NCI-H2196 (cell line): ENCODE measurements around the gene NAGK.
"Not testable (repeated sequence)": the region's sequence is repeated elsewhere in the genome, so short reads cannot be mapped to it uniquely, and the experiment has no call there.

Experiments
- DNase-seq: peaks from one replicate; lab custom pipeline; 2025; ENCODE audit not compliant: unreplicated experiment; lab: John Stamatoyannopoulos, UW

The NAGK gene

DNA sequence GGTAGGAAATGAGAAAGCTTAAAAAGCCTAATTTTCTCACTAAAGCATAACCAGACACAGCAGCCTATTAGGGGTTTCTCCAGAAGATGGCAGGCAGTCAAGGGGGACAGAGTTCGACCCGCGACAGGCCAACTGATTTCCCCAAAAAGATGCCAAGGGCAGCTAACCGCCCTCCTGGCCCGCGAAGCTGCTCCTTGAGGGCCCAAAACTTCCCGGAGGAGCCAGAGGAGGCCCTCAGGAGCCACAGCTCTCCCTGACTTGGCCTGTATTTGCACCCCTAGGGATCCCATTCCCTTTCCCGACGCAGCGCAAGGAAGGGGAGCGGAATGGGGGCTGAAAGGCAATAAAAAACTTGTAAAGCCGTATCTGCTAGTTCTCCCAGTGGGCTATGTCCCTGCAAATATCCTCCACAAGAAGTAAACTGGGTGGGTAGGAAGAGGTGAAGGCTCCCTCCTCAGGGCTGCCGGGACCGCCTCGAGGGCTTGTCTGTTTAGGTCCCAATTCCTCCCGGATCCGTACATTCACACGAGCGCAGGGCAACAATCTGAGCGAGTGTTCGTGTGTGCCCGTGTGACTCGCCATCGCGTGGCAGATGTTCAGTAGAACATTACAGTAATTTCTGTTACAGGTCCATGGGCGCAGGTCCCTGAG, 756 bp upstream of the NAGK start:
- no peak for DNase-seq

DNA sequence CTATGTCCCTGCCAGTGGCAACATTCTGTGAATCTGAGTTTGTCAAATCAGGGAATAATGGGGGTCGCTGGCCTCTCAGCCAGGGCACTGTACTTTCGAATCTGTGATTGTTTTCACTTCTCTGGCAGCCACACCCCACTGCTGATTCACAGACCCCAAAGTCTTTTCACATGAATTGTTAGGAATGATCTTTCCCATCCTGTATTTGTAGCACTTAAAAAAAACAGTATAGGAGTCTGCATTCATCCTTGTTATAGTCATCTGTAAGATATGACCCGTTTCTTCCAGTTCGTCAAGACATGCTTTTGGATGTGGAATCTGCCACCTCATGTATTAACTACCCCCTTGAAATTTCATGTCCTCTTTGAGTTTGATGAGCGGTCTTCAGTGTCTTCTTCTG, 928 bp downstream of the NAGK start:
- DNase-seq: no peak

DNA sequence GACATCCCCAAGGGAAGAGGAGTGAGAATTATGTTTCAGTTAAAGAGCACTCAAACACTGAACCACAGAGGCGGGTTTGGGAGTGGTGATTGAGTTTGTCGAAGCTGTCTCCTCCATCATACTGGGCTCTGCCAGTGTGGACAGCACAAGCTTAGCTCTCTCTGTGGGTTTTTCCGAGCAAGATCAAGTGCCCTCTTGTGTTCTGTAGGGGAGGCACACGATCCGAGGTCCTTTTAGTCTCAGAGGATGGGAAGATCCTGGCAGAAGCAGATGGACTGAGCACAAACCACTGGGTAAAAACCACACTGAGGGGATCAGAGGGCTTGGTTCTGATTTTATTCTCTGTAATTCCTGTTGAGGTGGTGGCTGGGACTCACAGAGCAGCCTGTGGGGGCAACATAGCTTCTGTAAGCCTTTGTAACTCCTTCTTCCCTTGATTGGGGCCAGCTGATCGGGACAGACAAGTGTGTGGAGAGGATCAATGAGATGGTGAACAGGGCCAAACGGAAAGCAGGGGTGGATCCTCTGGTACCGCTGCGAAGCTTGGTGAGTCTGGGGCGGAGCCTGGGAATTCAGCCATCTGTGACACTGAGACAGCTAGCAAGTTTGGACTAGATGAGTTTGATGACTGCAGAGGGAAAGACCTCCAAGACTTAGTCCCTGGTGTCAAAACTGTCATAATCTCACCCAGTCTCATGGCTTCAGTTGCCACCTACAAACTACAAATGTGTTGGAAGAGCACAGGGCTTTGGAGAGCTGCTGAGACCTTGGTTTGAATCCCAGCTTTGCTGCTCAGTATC, 2.0 kb downstream of the NAGK start:
- no peak for DNase-seq

DNA sequence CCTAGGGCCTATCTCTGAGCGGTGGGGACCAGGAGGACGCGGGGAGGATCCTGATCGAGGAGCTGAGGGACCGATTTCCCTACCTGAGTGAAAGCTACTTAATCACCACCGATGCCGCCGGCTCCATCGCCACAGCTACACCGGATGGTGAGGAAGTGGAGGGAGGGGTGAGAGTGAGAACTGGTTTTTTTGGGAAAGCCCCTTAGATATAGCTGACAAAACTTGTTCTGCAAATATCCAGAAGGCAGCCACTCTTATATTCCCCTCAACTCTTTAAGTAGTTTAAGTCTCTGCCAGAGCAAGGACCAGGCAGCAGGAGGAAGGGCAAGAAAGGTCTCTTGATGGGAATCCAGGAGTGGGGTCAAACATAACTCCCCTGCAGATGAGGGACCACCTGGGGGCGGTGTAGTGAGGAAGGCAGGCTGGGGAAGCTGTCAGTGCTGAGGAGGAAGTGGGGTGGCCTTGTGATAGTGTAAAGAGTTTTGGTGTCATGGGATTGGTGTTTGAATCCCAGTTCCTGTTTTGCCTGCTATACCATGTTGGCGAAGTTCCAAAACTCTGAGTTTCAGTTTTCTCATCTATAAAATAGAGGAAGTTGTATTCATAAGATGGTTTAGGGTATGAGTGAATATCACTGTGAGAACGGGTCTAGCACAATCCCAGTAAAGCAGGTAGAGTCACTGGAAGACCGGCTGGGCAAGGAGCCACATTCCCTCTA, 3.4 kb downstream of the NAGK start:
- DNase-seq: no peak

DNA sequence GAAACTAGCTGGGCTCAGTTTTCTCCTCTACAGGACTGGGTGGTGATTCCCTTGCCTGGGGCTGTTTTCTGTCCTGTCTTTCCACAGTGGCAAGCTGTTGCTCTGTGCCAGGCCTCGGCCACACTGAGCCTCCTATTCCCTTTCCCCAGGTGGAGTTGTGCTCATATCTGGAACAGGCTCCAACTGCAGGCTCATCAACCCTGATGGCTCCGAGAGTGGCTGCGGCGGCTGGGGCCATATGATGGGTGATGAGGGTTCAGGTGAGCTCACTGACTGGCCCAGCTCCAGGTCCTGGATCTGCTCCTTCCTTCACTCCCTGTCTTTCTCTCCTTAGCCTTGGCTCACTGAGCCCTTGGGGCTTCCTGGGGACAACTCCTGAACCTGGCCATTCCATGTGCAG, 4.0 kb downstream of the NAGK start:
- no peak for DNase-seq

DNA sequence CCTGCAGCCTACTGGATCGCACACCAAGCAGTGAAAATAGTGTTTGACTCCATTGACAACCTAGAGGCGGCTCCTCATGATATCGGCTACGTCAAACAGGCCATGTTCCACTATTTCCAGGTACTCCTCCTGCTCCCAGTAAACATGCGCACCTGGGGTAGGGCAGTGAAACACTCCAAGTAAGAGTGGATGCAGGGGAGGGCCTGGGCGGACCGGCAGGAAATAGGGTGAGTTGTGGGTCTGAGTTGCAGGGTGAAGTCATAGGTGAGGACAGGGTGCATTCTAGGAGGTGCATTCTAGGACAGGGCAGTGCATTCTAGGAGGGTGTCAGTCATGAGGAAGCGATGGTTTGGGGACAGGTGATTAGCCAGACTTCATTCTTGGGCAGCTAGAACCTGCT, 5.0 kb downstream of the NAGK start:
- no peak for DNase-seq

DNA sequence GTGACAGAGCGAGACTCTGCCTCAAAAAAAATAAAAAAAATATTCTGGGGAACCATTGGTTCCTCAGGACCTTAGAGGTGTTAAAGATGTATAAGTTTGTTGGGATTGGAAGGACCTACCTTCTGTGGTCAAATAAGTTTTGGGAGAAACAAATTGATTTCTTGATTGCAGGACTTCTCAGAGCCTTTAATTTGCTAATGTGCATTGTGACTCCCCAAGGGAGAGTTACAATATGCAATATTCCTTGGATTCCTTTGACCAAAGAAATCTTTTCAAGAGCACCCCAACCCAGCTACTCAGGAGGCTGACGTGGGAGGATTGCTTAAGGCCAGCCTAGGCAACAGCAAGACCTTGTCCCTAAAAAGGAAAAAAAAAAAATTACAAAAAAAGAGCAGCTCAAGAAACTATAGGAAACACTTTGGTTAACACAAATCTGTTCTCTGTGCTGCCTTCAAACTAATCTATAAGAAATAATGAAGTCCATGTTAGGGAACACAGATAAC, 6.5 kb downstream of the NAGK start:
- no peak for DNase-seq

DNA sequence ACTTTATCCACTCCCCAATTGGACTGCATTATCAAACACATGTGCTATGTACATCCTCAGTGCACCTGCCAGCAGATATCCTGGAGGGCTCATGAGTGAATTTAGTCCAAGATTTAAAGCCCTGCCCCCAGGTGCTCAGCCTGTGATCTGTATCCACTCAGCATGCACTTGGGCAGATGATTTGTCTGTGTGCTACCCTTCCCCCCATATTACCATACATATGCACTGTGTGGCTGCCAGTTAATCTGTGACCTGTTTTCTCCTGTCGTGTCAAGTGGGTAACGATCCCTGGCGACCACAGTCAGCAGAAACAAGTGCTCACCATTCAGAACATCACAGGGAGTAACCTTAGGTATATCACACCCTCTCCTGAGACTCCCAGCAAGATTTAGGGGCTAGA, 10.2 kb downstream of the NAGK start:
- peak; percentile 25 for DNase-seq

DNA sequence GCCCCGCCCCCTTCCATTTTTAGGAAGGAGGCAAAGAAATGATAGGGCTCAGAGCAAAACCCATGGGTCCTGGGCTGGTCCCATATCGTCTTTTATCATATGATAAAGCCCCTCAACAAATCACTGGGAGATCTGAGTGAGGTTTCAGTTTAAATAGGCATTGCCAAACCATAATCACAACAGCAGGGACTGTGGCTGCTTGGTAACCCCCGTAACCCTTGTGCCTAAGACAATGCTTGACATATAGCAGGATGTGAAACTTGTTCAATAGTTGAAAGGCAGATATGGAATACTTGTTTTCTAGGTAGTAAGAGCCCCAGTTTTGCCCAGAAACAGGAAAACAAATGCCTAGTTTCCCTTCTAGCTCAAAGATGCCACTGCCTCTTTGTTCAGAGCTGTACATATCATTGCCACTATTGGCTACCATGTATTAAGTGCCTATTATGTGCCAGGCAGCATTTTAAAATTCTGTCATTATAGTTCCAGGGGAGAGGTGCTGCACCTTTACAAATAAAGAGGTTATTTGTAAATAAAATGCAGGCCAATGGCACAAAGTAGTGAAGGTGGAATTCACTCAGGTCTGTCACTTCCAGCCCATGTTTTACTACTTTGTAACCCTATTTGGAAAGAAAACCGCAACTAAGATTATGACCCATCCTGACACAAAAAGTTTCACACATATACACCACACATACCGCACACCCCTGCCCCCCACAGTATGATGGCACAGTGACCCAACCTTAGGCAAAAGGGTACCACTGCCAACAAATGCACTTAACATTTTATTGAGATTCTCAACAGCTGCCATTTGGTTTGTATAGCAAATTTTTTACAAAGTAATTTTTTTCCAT, 14.2 kb downstream of the NAGK start:
- no peak for DNase-seq

DNA sequence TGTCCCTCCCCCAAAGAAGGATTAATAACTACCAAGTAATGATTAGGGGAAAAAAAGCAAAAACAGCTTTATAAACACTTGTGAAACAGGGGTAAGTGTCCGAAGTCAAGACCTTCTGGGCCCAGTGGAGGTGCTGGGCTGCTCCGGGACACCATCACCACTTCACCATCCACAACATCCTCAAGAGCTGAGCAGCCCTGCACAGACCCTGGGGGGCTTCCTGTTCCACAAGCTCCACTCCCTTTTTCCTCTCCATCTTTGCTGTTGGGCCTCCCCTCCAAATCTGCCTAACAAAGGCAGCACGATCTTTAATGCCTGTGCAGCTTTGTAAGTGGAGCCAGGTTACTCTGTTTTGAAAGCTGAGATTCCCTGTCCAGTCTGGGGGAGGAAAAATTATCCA, 14.8 kb downstream of the NAGK start:
- DNase-seq: not testable (repeated sequence)

DNA sequence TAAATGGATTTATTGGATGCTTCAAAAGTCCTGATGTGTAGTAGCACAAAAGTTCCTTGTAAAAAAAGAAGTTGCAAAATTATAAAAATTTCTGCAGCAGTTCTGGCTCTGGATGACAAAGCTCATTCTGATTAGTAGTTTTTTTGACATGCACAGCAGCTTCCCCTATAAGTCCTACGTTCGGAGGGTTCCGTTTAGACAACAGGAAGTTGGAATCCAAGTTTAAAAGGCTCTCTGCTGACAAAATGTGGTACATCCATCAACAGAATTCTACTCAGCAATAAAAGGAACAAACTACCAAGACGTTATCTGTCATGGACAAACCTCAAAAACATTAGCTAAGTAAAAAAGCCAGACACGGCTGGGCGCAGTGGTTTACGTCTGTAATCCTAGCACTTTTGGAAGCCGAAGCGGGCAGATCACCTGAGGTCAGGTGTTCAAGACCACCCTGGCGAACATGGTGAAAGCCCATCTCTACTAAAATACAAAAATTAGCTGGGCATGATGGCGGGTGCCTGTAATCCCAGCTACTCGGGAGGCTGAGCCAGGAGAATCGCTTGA, 15.4 kb downstream of the NAGK start:
- not testable (repeated sequence) for DNase-seq

DNA sequence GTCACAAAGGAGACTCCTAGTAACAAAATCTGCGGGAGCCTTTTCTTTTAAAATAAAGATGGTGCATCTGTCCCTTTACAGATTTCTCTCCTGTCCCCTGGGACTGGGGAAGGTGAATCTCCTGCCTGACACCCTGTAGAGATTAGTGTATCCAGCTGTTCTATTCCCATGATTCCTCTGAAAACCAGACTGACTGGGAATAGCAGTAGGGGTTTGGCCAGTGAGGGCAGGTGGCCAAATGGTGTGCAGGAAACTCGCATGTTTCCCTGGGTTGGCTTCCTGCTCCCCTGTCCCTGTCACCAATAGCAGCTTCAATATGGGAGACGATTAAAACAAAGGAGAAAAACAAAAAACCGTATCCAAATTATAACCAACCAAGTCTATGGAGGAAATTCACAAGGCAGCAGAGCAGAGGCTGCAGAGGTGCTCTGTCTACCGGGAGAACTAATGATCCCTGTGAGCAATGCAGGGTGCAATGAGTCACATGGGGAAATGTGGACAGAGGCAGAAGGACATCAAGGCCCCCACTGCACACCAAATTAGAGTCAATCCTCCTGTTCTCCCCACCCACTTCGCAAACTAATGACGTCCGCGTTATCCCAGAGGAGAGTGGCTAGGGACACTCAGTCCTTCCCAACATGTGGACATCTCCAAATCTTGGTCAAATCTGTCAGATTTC, 17.0 kb downstream of the NAGK start:
- DNase-seq: not testable (repeated sequence)

DNA sequence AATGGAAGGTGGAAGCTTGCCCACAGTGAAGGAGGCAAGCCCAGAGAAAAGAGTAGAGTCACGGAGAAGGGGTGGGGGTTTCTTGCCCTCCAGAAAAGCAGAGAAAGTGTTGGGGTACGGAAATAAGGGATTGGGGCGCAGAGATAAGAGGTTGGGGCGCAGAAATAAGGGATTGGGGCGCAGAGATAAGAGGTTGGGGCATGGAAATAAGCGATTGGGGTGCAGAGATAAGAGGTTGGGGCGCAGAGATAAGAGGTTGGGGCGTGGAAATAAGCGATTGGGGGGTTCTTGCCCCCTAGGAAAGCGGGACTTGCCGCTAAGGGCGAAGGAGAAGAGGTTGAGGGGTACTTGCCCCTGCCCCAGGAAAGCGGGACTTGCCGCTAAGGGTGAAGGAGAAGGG, 21.0 kb downstream of the NAGK start:
- not testable (repeated sequence) for DNase-seq

DNA sequence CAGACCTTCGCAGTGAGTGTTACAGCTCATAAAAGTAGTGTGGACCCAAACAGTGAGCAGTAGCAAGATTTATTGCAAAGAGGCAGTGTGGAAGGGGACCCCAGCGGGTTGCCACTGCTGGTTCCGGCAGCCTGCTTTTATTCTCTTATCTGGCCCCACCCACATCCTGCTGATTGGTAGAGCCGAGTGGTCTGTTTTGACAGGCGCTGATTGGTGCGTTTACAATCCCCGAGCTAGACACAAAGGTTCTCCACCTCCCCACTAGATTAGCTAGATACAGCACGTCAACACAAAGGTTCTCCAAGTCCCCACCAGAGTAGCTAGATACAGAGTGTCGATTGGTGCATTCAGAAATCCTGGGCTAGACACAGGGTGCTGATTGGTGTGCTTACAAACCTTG, 23.4 kb downstream of the NAGK start:
- not testable (repeated sequence) for DNase-seq

DNA sequence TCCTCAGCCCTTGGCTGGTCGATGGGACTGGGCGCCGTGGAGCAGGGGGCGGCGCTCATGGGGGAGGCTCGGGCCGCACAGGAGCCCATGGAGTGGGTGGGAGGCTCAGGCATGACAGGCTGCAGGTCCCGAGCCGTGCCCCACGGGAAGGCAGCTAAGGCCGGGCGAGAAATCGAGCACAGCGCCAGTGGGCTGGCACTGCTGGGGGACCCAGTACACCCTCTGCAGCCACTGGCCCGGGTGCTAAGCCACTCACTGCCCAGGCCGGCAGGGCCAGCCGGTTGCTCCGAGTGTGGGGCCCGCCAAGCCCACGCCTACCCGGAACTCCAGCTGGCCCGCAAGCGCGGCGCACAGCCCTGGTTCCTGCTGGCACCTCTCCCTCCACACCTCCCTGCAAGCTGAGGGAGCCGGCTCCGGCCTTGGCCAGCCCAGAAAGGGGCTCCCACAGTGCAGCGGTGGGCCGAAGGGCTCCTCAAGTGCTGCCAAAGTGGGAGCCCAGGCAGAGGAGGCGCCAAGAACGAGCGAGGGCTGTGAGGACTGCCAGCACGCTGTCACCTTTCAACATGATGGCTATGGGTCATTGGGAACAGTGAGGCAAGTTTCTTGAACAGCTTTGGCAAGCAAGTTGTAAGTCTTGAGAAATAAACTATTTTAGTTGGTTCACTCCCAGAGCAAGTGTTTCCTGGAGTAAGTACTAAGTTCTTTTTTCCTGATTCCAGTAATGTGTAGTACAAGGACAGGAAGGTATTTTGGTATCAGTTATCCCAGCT, 24.2 kb downstream of the NAGK start:
- not testable (repeated sequence) for DNase-seq

DNA sequence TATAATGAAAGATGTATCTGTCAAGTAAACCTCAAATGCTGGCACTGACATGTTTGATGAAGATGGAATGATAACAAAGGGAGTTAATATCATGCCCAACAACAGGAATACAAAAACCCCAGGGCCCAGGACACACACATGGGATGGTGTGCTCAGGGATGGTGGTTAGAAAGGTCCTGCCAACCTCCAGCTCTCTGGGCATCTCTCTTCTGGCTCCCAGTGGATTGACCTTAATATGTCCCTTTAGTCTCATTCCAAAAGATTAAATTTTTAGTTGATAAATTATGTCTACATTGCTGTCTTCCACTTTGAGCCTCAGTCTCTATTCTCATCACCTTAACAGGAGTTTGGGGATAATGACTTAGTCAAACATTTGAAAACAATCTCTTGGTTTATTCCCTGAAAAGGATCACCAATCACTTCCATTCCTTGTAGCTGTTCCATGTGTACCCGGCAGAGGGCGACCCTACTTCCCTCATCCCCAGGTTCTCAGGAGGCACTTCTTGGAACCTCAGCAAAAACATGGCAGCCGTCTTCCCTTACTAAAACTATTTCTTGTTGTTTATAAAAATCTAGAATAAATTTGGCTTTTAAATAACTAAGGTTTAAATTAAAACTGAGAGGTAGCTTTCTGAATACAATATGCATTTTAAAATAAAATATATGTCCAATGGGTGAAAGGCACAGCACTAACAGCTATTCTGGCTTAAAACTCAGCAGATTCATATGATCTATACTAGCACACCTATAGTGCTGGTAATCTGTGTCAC, 31.9 kb downstream of the NAGK start:
- DNase-seq: no peak

DNA sequence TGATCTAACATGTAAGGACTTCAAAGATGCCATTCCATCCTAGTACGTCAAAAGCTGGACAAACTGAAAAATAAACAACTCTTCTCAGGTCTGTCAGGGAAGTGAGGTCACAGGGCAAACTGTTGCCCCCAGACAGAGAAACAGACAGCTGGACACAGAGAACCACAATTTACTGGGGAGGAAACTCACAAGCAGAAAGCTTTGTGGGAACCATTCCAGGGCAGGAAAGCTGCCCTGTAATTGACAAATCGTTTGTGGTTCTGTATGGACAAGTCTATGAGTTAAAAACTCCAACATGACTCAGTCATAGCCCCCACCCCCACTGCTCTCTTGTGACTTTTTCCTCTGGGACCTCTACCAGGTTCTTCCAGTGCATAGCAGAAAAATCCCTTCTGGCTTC, 33.2 kb downstream of the NAGK start:
- no peak for DNase-seq

DNA sequence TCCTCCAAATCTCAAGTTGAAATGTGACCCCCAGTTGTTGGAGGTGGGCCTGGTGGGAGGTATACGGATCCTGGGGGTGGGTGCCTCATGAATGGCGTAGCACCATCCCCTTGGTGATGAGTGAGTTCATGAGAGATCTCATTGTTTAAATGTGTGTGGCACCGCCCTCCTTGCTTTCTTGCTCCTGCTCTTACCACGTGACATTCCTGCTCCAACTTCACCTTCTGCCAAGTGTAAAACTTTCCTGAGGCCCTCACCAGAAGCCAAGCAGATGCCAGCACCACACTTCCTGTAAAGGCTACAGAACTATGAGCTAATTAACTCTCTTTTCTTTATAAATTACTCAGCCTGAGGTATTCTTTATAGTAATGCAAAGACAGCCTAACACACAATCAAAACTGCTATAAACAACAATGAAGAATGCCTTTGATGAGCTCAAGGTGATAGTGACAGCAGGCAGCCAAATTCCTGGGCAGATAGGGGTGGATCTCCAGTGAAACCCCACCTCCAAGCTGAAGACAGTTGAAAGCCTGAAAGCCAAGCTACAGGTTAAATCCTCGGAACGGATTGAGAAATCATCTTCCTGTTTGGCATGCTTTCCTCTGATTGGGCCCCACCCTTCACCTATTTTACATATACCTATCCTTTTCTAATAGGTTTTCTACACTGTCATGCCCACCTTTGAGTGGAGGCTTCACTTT, 34.7 kb downstream of the NAGK start:
- DNase-seq: no peak
